ENCODE results near the gene FAXC.

Gene FAXC

GRCh38 chr6:99306341-99306740 is 43.1 kb downstream of the FAXC start:
- H3K4me1 ChIP-seq (ENCODE audit: insufficient read depth, low read length) = peaks cover 8% of the 10 kb centered on the region
- no peak overlapping the region for H3K27ac ChIP-seq (ENCODE audit: low read depth, low read length)
- no peaks in the 10 kb centered on the region for H3K9me3 ChIP-seq (ENCODE audit: low read length)
- no peak overlapping the region for H3K9ac ChIP-seq (ENCODE audit: low read length)
- peaks cover 14% of the 10 kb centered on the region for H3K36me3 ChIP-seq (ENCODE audit: insufficient read depth, low read length)
- no peak overlapping the region for H3K4me3 ChIP-seq (ENCODE audit: low read depth in 1 of 2, low read length in 2 of 2)
- no peaks in the 10 kb centered on the region for H3K27me3 ChIP-seq (ENCODE audit: control insufficient read depth in 1 of 2, insufficient read depth in 2 of 2, low read length in 2 of 2)

GRCh38 chr6:99305021-99305554 is 44.4 kb downstream of the FAXC start:
- Histone ChIP-seq H3K4me3 (ENCODE audit: low read depth in 1 of 2, low read length in 2 of 2) (no peak overlapping the region), H3K4me1 (ENCODE audit: insufficient read depth, low read length) (peaks cover 14% of the 10 kb centered on the region), H3K27me3 (ENCODE audit: control insufficient read depth in 1 of 2, insufficient read depth in 2 of 2, low read length in 2 of 2) (no peaks in the 10 kb centered on the region), H3K27ac (ENCODE audit: low read depth, low read length) (no peak overlapping the region), H3K9me3 (ENCODE audit: low read length) (no peaks in the 10 kb centered on the region), H3K36me3 (ENCODE audit: insufficient read depth, low read length) (peaks cover 14% of the 10 kb centered on the region), H3K9ac (ENCODE audit: low read length) (no peak overlapping the region)

GRCh38 chr6:99297415-99297814 is 52.1 kb downstream of the FAXC start:
- Histone ChIP-seq H3K27me3 (ENCODE audit: control insufficient read depth in 1 of 2, insufficient read depth in 2 of 2, low read length in 2 of 2) (no peaks in the 10 kb centered on the region), H3K27ac (ENCODE audit: low read depth, low read length) (no peak overlapping the region), H3K9ac (ENCODE audit: low read length) (no peak overlapping the region), H3K9me3 (ENCODE audit: low read length) (no peaks in the 10 kb centered on the region), H3K4me1 (ENCODE audit: insufficient read depth, low read length) (peaks cover 19% of the 10 kb centered on the region), H3K36me3 (ENCODE audit: insufficient read depth, low read length) (peaks cover 4% of the 10 kb centered on the region), H3K4me3 (ENCODE audit: low read depth in 1 of 2, low read length in 2 of 2) (no peak overlapping the region)

- peaks cover 3% of the 10 kb centered on the region for H3K36me3 ChIP-seq (ENCODE audit: insufficient read depth, low read length)
- no peaks in the 10 kb centered on the region for H3K27me3 ChIP-seq (ENCODE audit: control insufficient read depth in 1 of 2, insufficient read depth in 2 of 2, low read length in 2 of 2)
Observed at GRCh38 chr6:99297006-99297405, 52.5 kb downstream of the FAXC start.

GRCh38 chr6:99296261-99296660 is 53.2 kb downstream of the FAXC start:
- Histone ChIP-seq H3K9ac (ENCODE audit: low read length) (no peak overlapping the region), H3K9me3 (ENCODE audit: low read length) (no peaks in the 10 kb centered on the region)

More at GRCh38 chr6:99297006-99297405, 52.5 kb downstream of the FAXC start:
- Histone ChIP-seq H3K9me3 (ENCODE audit: low read length) (no peaks in the 10 kb centered on the region), H3K4me1 (ENCODE audit: insufficient read depth, low read length) (peaks cover 17% of the 10 kb centered on the region), H3K27ac (ENCODE audit: low read depth, low read length) (no peak overlapping the region), H3K4me3 (ENCODE audit: low read depth in 1 of 2, low read length in 2 of 2) (no peak overlapping the region), H3K9ac (ENCODE audit: low read length) (no peak overlapping the region)

GRCh38 chr6:99295276-99295675 is 54.2 kb downstream of the FAXC start:
- no peak overlapping the region for H3K27ac ChIP-seq (ENCODE audit: low read depth, low read length)

More at GRCh38 chr6:99296261-99296660, 53.2 kb downstream of the FAXC start:
- Histone ChIP-seq H3K36me3 (ENCODE audit: insufficient read depth, low read length) (peaks cover 2% of the 10 kb centered on the region), H3K27me3 (ENCODE audit: control insufficient read depth in 1 of 2, insufficient read depth in 2 of 2, low read length in 2 of 2) (no peaks in the 10 kb centered on the region), H3K4me3 (ENCODE audit: low read depth in 1 of 2, low read length in 2 of 2) (no peak overlapping the region), H3K4me1 (ENCODE audit: insufficient read depth, low read length) (peaks cover 10% of the 10 kb centered on the region), H3K27ac (ENCODE audit: low read depth, low read length) (no peak overlapping the region)

GRCh38 chr6:99294786-99295185 is 54.7 kb downstream of the FAXC start:
- H3K4me1 ChIP-seq (ENCODE audit: insufficient read depth, low read length) = peaks cover 4% of the 10 kb centered on the region
- H3K36me3 ChIP-seq (ENCODE audit: insufficient read depth, low read length) = peaks cover 5% of the 10 kb centered on the region

More at GRCh38 chr6:99295276-99295675, 54.2 kb downstream of the FAXC start:
- Histone ChIP-seq H3K4me1 (ENCODE audit: insufficient read depth, low read length) (peaks cover 4% of the 10 kb centered on the region), H3K36me3 (ENCODE audit: insufficient read depth, low read length) (peaks cover 5% of the 10 kb centered on the region), H3K9me3 (ENCODE audit: low read length) (no peaks in the 10 kb centered on the region), H3K27me3 (ENCODE audit: control insufficient read depth in 1 of 2, insufficient read depth in 2 of 2, low read length in 2 of 2) (no peaks in the 10 kb centered on the region), H3K4me3 (ENCODE audit: low read depth in 1 of 2, low read length in 2 of 2) (no peak overlapping the region), H3K9ac (ENCODE audit: low read length) (no peak overlapping the region)

GRCh38 chr6:99289701-99290100 is 59.8 kb downstream of the FAXC start:
- Histone ChIP-seq H3K4me1 (ENCODE audit: insufficient read depth, low read length) (peaks cover 4% of the 10 kb centered on the region), H3K36me3 (ENCODE audit: insufficient read depth, low read length) (peaks cover 5% of the 10 kb centered on the region), H3K4me3 (ENCODE audit: low read depth in 1 of 2, low read length in 2 of 2) (no peak overlapping the region)

More at GRCh38 chr6:99294786-99295185, 54.7 kb downstream of the FAXC start:
- Histone ChIP-seq H3K9ac (ENCODE audit: low read length) (no peak overlapping the region), H3K27me3 (ENCODE audit: control insufficient read depth in 1 of 2, insufficient read depth in 2 of 2, low read length in 2 of 2) (no peaks in the 10 kb centered on the region), H3K4me3 (ENCODE audit: low read depth in 1 of 2, low read length in 2 of 2) (no peak overlapping the region), H3K9me3 (ENCODE audit: low read length) (no peaks in the 10 kb centered on the region), H3K27ac (ENCODE audit: low read depth, low read length) (no peak overlapping the region)

GRCh38 chr6:99288668-99289067 is 60.8 kb downstream of the FAXC start:
- no peak overlapping the region for H3K9ac ChIP-seq (ENCODE audit: low read length)
- H3K4me1 ChIP-seq (ENCODE audit: insufficient read depth, low read length) = peaks cover 4% of the 10 kb centered on the region
- H3K27me3 ChIP-seq (ENCODE audit: control insufficient read depth in 1 of 2, insufficient read depth in 2 of 2, low read length in 2 of 2) = no peaks in the 10 kb centered on the region
- H3K9me3 ChIP-seq (ENCODE audit: low read length) = no peaks in the 10 kb centered on the region
- peaks cover 5% of the 10 kb centered on the region for H3K36me3 ChIP-seq (ENCODE audit: insufficient read depth, low read length)
- no peak overlapping the region for H3K27ac ChIP-seq (ENCODE audit: low read depth, low read length)
- no peak overlapping the region for H3K4me3 ChIP-seq (ENCODE audit: low read depth in 1 of 2, low read length in 2 of 2)

More at GRCh38 chr6:99289701-99290100, 59.8 kb downstream of the FAXC start:
- Histone ChIP-seq H3K27me3 (ENCODE audit: control insufficient read depth in 1 of 2, insufficient read depth in 2 of 2, low read length in 2 of 2) (no peaks in the 10 kb centered on the region), H3K27ac (ENCODE audit: low read depth, low read length) (no peak overlapping the region), H3K9me3 (ENCODE audit: low read length) (no peaks in the 10 kb centered on the region), H3K9ac (ENCODE audit: low read length) (no peak overlapping the region)

- H3K27me3 ChIP-seq (ENCODE audit: control insufficient read depth in 1 of 2, insufficient read depth in 2 of 2, low read length in 2 of 2) = no peaks in the 10 kb centered on the region
- no peaks in the 10 kb centered on the region for H3K9me3 ChIP-seq (ENCODE audit: low read length)
- peaks cover 4% of the 10 kb centered on the region for H3K4me1 ChIP-seq (ENCODE audit: insufficient read depth, low read length)
- peaks cover 5% of the 10 kb centered on the region for H3K36me3 ChIP-seq (ENCODE audit: insufficient read depth, low read length)
- no peak overlapping the region for H3K27ac ChIP-seq (ENCODE audit: low read depth, low read length)
- H3K9ac ChIP-seq (ENCODE audit: low read length) = no peak overlapping the region
- H3K4me3 ChIP-seq (ENCODE audit: low read depth in 1 of 2, low read length in 2 of 2) = no peak overlapping the region
Observed at GRCh38 chr6:99287523-99287922, 62.0 kb downstream of the FAXC start.

GRCh38 chr6:99285881-99286280 is 63.6 kb downstream of the FAXC start:
- no peaks in the 10 kb centered on the region for H3K9me3 ChIP-seq (ENCODE audit: low read length)
- no peaks in the 10 kb centered on the region for H3K36me3 ChIP-seq (ENCODE audit: insufficient read depth, low read length)
- no peaks in the 10 kb centered on the region for H3K27me3 ChIP-seq (ENCODE audit: control insufficient read depth in 1 of 2, insufficient read depth in 2 of 2, low read length in 2 of 2)
- H3K9ac ChIP-seq (ENCODE audit: low read length) = no peak overlapping the region
- H3K4me3 ChIP-seq (ENCODE audit: low read depth in 1 of 2, low read length in 2 of 2) = no peak overlapping the region
- peaks cover 4% of the 10 kb centered on the region for H3K4me1 ChIP-seq (ENCODE audit: insufficient read depth, low read length)
- no peak overlapping the region for H3K27ac ChIP-seq (ENCODE audit: low read depth, low read length)

- Histone ChIP-seq H3K9me3 (ENCODE audit: low read length) (no peaks in the 10 kb centered on the region), H3K27me3 (ENCODE audit: control insufficient read depth in 1 of 2, insufficient read depth in 2 of 2, low read length in 2 of 2) (no peaks in the 10 kb centered on the region), H3K27ac (ENCODE audit: low read depth, low read length) (no peak overlapping the region), H3K9ac (ENCODE audit: low read length) (no peak overlapping the region), H3K36me3 (ENCODE audit: insufficient read depth, low read length) (no peaks in the 10 kb centered on the region), H3K4me1 (ENCODE audit: insufficient read depth, low read length) (peaks cover 4% of the 10 kb centered on the region), H3K4me3 (ENCODE audit: low read depth in 1 of 2, low read length in 2 of 2) (no peak overlapping the region)
Observed at GRCh38 chr6:99282479-99283062, 66.9 kb downstream of the FAXC start.

Data from muscle layer of colon (tissue), 2 donors.